T-helper 1 cell treated with Interleukin-12 subunit alpha and Interleukin-12 subunit beta and Interleukin-4 antibody, amounts not matched to agents 30 ng/mL and 1 ng/mL, for 36 hours (primary cell): Measurements from ENCODE around the gene TNRC6B. TPM values are rescaled to one million over a fixed set of nuclear protein-coding genes. Genes with fewer than 3 reads are reported as not detected.

Source experiments
- total RNA-seq: library from RNA; stranded (reverse); gene quantifications from 2 replicates; pipeline ENCODE4 v1.2.3, GENCODE V29; 2022

Gene TNRC6B
- total RNA-seq, 1 donor from 2014 or later = 59.4 TPM

Other genes starting within 250 kb of the TNRC6B start
- 6.1 and 8.2 TPM in 2 replicates for gene TMA7B, start 217.5 kb upstream of the TNRC6B start, total RNA-seq
- gene FAM83F, start 183.0 kb upstream of the TNRC6B start, total RNA-seq = 0.27 and 0.49 TPM in 2 replicates
- gene ADSL, start 168.6 kb downstream of the TNRC6B start, total RNA-seq = 123 and 124 TPM in 2 replicates
- 68.8 and 69.5 TPM in 2 replicates for gene SGSM3, start 192.7 kb downstream of the TNRC6B start, total RNA-seq